Astrocyte of the hippocampus (primary cell): ENCODE data around the gene ZNF575.

Experiments
- DNase-seq: peaks from one replicate; pipeline ENCODE4 v3.0.0; 2011; ENCODE audit warnings: low read depth, low spot score

ZNF575 gene

DNA sequence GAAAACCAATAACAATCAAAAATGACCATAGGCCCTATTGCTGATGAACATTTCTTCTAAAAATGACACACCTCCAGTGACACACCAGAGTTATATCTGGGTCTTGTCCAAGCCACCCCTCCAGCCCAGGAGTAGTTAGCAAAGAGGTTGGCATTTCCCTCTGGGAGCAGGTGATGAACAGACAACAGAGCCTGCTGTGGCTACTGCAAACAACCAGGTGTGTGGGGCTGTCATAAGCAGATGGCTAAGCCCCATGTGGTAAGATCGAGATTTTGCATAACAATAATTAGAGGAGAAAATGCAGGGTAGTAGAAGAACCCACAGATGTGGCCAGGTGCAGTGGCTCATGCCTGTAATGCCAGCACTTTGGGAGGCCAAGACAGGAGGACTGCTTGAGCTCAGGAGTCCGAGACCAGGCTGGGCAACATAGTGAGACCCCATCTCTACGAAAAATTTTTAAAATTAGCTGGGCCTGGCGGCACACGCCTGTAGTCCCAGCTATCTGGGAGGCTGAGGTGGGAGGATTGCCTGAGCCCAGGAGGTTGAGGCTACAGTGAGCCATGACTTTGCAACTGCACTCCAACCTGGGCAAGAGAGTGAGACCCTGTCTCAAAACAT is 37.3 kb downstream of the ZNF575 start:
- no peak for DNase-seq

- DNase-seq = no peak
Observed at GRCh38 chr19:43572171-43572588, 39.2 kb downstream of the ZNF575 start.

GRCh38 chr19:43574424-43575155 is 41.6 kb downstream of the ZNF575 start:
- DNase-seq = peak; percentile 63

GRCh38 chr19:43575156-43575950 is 42.4 kb downstream of the ZNF575 start, which contains the start of the genes PINLYP and XRCC1:
PINLYP (plus strand) TSS chr19:43575801; CDS start chr19:43577192, 1,391 bp downstream.
XRCC1 (minus strand) TSS chr19:43575527; CDS start chr19:43575458, 69 bp downstream.
- DNase-seq = peak; percentile 99

DNA sequence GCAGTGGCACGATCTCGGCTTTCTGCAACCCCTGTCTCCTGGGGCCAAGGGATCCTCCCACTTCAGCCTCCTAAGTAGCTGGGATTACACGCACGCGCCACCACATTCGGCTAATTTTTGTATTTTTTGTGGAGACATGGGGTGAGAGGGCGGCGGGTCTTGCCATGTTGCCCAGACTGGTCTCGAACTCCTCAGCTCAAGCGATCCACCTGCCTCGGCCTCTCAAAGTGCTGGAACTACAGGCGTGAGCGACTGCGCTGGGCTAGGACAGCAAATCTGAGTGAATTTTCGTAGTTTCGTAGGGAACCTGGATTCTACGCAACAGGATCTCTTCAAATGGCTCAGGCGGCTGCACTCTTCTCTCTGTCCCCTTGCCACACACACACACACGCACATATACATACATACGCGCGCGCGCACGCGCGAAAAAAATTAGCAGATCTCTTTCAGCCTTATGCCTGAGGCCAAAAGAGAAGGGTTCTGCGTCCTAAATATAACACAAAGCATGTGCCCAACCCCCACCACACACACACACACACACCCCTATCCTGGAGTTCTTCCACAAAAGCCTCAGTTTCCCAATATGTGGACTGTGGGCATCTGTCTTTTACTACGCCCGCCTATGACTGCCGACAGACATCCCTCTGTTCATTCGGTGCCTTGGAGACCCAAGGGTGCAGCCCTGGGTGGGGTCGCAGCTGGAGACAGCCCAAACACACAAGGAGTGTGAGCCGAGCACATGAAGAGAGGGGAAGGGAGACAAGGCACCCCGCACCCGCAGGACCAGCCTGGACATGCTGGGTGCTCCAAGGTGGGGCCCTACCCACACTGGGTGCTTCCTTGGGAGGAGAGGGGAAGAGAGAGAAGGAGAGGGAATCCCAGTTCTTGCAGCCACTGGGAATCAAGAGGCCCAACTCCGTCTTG is 43.2 kb downstream of the ZNF575 start:
- DNase-seq = no peak

DNA sequence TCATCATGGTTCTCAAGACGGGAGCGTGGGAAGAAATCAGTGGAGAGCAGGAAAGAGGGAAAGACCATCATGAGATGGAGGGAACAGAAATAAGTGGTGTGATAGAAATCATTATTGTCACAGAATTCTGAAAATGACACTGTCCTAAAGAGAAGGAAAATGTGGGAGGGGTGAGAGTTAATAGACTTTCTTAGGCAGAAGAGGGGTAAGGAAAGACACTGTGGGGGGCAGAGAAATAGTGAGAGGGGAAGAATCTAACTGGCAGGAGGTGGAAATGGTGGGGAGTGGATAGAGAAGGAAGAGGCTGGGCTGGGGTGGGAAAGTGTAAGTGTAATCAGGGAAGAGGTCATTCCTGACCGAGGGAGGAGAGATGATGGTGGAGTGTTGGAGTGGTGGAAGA is 45.8 kb downstream of the ZNF575 start:
- no peak for DNase-seq

DNA sequence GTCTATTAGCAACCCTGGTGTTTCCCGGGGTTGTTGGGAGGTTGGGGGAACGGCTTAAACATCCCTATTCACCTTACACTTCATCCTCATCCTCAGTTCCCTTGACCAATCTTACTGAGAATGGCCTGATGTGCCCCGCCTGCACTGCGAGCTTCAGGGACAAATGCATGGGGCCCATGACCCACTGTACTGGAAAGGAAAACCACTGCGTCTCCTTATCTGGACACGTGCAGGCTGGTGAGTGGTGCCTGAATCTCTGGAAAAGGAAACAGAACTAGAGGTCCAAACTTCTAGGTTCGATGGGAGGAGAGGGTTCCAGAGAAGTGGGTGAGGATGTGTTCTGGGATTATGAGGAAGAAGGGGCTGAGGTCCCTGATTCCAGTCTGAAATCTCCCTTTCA is 48.5 kb downstream of the ZNF575 start:
- no peak for DNase-seq

GRCh38 chr19:43582495-43582894 is 49.5 kb downstream of the ZNF575 start:
- no peak for DNase-seq

GRCh38 chr19:43584484-43584883 is 51.5 kb downstream of the ZNF575 start:
- DNase-seq = no peak
